GM19463 (cell line): ENCODE measurements around the gene TMOD1.
"Not testable (repeated sequence)": the region's sequence is repeated elsewhere in the genome, so short reads cannot be mapped to it uniquely, and the experiment has no call there.

Experiments
- ATAC-seq: cut with Tn5 transposase; IDR thresholded peaks from one replicate; pipeline ENCODE4 v1.9.1; 2021; ENCODE audit warnings: mild to moderate bottlenecking, moderate library complexity; ENCODE audit not compliant: unreplicated experiment

Gene TMOD1

GRCh38 chr9:97563458-97564135, 62.1 kb downstream of the TMOD1 start:
- ATAC-seq: no peak

GRCh38 chr9:97564291-97565175, 63.1 kb downstream of the TMOD1 start:
- ATAC-seq: no peak

- ATAC-seq: no peak
Observed at GRCh38 chr9:97565262-97565661, 63.8 kb downstream of the TMOD1 start.

DNA sequence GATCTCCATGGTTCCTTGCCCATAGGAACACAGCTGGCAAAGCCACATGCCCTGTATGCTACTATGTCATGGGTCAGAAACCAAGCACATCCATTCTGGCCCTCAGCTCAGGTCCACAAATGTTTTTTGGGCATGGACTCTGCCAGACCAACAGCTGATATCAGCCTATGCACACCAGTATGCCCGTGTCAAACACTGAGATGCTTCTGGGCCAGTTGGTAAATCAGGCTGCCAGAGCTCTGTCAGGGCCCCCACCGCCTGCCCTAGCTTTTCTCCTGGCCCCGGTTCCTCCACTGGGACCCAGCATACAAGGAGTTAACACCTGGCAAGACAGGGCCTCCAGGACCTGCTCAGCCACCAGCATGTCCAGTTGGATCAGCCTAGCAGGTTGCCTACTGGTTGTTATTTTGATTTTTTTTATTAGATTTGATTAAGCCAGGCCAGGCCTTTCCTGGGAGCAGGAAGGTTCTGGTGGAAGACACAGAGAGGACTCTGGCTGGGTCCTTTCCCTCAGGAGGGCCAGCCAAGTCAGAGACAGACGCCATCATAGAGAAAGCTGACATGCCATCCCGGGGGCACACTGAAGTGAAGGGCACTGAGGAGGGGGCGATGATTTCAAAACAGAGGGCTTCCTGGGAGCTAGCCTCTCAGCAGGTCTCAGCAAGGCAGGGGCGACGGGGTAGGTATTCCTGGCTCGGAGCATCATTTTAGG, 65.9 kb downstream of the TMOD1 start:
- no peak for ATAC-seq

GRCh38 chr9:97567894-97568202, 66.4 kb downstream of the TMOD1 start:
- ATAC-seq: no peak

DNA sequence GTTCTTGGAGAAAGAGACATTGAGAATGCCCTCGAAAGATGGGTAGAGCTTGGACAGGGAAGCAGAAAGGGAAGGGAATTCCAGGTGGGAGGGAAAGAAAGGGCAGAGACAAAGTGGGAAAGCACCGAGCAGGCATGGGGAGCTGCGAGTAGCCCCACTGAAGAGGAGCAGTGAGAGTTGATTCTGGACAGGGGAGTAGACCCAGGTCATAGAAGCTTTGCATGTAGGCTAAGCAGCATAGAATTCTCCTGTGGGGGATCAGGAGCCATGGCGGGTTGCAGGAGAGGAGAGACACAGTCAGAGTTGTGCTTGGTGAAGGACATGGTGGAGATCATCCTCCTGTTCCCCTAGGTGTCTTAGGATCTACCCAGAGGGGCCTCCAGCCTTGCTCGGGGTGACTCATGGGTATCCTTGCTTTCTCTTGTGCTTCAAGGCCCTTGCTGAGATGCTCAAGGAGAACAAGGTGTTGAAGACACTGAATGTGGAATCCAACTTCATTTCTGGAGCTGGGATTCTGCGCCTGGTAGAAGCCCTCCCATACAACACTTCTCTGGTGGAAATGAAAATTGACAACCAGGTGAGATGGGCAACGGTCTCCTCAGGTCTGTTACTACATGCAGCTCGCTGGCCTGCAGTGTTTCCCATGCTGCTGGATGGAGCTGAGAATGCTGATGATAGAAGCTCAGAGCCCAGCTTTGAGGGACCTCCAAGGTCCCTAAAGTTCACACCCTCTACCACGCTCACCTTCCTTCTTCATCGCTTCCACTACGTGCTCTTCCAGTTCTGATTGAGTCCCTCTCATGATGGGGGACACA, 67.2 kb downstream of the TMOD1 start:
- no peak for ATAC-seq

DNA sequence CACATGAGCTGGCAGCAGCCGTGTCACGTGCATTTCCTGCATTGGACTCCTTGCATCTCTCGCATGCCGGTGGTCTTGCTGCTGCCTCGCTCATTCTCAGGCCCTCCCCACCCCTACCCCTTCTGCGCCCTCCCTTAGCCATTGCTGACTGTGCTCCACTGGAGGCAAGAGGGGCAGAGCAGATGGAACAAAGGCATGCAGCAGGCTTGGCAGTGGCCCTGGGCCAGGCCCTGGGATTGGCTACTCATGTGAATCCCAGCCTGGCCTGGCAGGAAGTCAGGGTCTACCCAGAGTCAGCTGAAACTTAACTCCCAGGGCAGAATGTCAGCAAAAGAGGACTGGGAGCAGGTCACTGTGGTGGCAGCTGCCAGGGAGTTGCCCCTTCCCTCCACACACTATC, 69.4 kb downstream of the TMOD1 start:
- ATAC-seq: no peak

- ATAC-seq: no peak
Observed at GRCh38 chr9:97571664-97572063, 70.2 kb downstream of the TMOD1 start.

GRCh38 chr9:97572196-97572891, 70.9 kb downstream of the TMOD1 start:
- no peak for ATAC-seq

- ATAC-seq: no peak
Observed at GRCh38 chr9:97572892-97573365, 71.5 kb downstream of the TMOD1 start.

DNA sequence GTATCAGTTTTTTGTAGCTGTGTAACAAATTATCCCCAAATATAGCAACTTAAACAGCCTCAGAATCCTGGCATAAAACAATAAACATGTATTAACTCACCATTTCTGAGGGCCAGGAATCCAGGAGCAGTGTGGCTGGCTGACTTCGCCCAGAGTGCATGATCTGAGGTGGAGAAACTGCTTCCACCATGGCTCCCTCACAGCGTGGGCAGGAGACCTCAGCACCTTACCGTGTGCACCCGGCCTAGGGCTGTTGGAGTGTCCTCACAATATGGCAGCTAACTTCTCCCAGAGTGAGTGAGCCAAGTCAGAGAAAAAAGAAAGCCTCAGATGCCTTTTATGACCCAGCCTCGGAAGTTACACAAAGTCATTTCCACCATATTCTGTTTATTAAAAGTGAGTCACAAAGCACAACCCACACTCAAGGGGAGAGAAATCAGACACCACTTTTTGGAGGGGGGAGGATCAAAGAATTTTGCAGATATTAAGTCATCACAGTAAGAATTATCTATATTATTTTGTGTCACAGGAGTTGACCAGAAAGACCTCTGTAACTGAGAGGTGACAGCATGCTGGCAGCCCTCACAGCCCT, 72.1 kb downstream of the TMOD1 start:
- ATAC-seq: no peak

DNA sequence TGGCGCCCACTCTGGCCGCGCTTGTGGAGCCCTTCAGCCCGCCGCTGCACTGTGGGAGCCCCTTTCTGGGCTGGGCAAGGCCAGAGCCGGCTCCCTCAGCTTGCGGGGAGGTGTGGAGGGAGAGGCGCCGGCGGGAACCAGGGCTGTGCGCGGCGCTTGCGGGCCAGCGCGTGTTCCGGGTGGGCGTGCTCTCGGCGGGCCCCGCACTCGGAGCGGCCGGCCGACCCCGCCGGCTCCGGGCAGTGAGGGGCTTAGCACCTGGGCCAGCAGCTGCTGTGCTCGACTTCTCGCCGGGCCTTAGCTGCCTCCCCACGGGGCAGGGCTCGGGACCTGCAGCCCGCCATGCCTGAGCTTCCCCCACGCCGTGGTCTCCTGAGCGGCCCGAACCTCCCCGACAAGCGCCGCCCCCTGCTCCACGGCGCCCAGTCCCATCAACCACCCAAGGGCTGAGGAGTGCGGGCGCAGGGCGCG, 72.7 kb downstream of the TMOD1 start:
- not testable (repeated sequence) for ATAC-seq

- ATAC-seq: not testable (repeated sequence)
Observed at GRCh38 chr9:97574921-97575672, 73.6 kb downstream of the TMOD1 start.

DNA sequence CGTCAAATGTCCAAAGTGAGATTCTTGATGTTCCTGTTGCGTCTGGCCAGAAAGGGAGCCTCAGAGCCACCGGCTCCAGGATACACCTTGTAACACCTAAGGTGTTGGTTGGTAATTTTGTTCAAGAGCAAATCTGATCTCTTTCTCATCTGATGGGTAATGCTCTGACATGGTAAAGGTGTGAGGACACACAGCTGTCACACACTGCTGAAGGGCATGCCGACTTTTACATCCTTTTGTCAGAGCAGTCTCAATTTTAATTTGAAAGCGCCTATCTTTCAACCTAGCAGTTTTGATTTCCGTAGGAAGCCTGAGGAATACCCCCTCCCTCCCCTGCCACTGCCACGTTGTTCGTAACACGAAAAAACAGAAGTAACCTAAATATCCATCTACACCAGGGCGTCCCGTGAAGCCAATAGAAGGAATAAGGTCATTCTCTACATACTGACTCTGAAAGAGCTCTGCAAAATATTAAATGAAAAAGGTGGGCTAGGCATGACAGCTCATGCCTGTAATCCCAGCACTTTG, 74.3 kb downstream of the TMOD1 start:
- no peak for ATAC-seq

DNA sequence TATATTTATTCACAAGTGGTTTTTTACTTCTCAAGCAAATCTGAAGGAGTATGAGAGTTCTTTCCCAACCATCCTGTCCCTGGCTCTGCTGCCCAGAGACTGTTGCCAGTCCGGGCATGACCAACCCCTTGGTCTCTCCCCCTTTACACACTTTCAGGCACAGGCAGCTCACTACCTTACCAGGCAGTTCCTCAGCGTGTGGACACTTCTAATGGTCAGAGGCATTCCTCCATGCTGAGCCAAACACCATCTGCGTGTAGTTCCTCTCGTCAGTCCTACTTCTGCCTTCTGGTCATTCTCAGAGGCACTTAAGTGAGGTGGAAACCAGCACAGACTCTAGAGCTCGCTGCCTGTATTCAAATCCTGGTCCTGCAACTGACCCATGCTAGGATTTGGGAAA, 75.6 kb downstream of the TMOD1 start:
- no peak for ATAC-seq

DNA sequence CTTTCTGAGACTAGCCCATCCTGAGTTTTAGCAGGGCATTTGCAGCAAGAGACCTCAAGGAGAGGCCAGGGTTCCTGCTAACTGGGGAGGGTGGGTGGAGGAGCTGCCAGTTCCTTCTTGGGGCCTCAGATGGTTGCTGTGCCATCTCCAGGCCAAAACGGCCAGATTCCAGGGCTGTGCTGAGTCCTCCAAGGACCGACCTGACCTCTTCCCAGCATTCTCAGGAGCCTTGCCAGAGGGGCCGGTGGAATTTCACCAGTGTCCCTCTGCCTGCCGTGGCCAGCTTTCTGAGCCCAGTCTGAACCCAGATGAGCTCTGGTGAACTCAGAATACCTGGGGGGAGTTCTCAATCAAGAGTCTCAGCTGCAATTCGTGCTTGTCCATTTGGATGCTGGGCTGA, 77.4 kb downstream of the TMOD1 start:
- ATAC-seq: no peak

DNA sequence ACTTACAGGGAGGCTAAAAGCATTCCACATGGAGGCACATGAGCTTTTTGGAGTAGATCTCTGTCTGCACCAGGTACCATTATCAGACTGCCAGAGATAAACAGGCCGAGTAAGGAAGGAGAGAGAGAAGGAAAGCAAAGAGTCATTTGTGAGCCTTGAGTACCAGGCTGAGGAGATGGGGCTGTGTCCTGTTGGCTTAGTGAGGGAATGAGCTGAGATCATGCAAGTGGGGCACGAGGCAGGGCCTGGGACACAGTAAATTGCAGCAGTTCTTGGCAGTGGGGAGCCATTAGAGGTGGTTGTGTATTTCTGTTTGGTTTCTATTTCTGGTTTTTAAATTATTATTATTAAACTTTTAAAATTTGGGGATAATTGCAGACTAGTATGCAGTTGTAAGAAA, 78.4 kb downstream of the TMOD1 start:
- ATAC-seq: no peak

DNA sequence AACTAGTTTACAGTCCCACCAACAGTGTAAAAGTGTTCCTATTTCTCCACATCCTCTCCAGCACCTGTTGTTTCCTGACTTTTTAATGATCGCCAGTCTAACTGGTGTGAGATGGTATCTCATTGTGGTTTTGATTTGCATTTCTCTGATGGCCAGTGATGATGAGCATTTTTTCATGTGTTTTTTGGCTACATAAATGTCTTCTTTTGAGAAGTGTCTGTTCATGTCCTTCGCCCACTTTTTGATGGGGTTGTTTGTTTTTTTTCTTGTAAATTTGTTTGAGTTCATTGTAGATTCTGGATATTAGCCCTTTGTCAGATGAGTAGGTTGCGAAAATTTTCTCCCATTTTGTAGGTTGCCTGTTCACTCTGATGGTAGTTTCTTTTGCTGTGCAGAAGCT, 80.1 kb downstream of the TMOD1 start:
- not testable (repeated sequence) for ATAC-seq

DNA sequence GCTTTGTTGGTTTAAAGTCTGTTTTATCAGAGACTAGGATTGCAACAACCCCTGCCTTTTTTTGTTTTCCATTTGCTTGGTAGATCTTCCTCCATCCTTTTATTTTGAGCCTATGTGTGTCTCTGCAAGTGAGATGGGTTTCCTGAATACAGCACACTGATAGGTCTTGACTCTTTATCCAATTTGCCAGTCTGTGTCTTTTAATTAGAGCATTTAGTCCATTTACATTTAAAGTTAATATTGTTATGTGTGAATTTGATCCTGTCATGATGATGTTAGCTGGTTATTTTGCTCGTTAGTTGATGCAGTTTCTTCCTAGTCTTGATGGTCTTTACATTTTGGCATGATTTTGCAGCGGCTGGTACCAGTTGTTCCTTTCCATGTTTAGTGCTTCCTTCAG, 83.3 kb downstream of the TMOD1 start:
- ATAC-seq: not testable (repeated sequence)
